22Rv1 (cell line): Measurements from ENCODE around the gene FRMD3.
A peak's percentile ranks its signal among the peaks of the same experiment; 100 is the strongest.

Experiments
- H3K27ac ChIP-seq: fragments of 450-650 bp; 2 replicates; pipeline ENCODE4 v1.5.1; 2017
- ZFX ChIP-seq: fragments of 450-650 bp; IDR thresholded peaks from 2 replicates; pipeline ENCODE4 v1.6.1; 2017; ENCODE audit warnings: antibody characterized with exemption, borderline replicate concordance
- TF ChIP-seq, protein P1 (sequence below): fragments of 450-650 bp; IDR thresholded peaks from 2 replicates; pipeline ENCODE4 v1.5.1; 2017; ENCODE audit warnings: mild to moderate bottlenecking

The FRMD3 gene

DNA sequence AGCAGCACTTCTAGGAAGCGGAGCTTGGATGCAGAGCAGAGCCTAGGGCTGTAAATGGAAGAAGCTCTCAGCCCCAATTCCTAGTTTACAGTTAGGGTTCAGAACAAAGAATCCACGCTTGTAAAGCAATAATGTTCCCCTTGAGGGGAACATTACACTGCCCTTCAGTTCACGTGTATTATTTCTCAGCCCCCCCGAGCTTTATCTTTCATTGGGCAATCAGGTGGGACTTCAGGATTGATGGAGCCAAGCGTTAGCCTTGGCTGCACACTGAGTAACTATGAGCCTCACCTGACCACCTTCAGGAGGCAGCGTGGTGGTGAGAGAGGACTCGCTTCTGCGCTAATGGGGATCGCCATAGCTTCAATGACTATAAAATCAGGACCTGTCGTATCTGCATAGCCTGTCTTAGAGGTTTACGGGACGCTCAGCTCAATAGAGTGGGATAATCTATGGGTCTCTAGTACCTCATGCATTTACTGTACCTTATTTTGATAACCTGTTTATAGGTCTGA is 318.2 kb downstream of the FRMD3 start:
- H3K27ac ChIP-seq = 0 out of 2 replicates have a peak overlapping the region, but pooled peaks have one; percentile 16

DNA sequence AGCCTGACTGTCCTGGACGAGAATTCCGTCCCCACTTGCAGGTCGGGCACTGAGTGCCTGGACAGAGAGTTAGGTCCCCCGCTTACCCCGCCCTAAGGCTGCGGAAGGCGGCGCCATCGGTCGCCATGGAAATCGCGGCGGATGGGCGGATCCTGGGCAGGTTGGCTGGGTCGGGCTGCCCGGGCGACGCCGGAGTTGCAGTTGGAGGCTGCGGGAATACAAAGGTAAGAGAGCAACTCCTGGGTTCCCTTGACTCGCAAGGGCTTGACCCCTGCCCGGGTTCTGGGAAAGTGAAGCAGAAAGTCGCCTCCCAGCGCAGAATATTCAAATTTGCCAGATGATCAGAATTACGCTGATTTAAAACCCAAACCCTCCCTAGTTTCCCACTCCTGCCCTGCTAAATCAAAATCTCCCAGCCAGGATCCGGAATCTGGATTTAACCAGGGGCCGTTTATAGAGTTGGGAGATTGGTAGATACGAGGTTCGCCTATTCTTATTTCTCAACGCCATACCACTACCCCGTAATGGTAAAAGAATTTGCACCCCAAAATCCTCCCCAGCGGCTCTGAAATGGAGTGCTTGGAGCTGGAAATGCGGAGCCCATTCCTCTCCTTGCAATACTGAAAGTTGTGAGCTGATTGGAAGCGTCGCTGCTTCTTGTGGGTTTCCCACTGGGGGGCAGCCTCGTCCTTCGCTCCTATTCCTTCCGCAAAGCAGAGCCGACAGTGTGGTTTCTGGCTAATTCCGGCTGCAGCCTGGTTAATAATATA is 318.9 kb downstream of the FRMD3 start:
- TF ChIP-seq, protein P1, sequence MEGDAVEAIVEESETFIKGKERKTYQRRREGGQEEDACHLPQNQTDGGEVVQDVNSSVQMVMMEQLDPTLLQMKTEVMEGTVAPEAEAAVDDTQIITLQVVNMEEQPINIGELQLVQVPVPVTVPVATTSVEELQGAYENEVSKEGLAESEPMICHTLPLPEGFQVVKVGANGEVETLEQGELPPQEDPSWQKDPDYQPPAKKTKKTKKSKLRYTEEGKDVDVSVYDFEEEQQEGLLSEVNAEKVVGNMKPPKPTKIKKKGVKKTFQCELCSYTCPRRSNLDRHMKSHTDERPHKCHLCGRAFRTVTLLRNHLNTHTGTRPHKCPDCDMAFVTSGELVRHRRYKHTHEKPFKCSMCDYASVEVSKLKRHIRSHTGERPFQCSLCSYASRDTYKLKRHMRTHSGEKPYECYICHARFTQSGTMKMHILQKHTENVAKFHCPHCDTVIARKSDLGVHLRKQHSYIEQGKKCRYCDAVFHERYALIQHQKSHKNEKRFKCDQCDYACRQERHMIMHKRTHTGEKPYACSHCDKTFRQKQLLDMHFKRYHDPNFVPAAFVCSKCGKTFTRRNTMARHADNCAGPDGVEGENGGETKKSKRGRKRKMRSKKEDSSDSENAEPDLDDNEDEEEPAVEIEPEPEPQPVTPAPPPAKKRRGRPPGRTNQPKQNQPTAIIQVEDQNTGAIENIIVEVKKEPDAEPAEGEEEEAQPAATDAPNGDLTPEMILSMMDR = peak; percentile 76
- TF ChIP-seq ZFX = no peak
- H3K27ac ChIP-seq = 0 out of 2 replicates have a peak overlapping the region, but pooled peaks have one; percentile 16

More for the DNA sequence above, 318.2 kb downstream of the FRMD3 start:
- TF ChIP-seq ZFX = no peak
- TF ChIP-seq, protein P1 = peak; percentile 33; the same call in 1 of the 2 replicates

DNA sequence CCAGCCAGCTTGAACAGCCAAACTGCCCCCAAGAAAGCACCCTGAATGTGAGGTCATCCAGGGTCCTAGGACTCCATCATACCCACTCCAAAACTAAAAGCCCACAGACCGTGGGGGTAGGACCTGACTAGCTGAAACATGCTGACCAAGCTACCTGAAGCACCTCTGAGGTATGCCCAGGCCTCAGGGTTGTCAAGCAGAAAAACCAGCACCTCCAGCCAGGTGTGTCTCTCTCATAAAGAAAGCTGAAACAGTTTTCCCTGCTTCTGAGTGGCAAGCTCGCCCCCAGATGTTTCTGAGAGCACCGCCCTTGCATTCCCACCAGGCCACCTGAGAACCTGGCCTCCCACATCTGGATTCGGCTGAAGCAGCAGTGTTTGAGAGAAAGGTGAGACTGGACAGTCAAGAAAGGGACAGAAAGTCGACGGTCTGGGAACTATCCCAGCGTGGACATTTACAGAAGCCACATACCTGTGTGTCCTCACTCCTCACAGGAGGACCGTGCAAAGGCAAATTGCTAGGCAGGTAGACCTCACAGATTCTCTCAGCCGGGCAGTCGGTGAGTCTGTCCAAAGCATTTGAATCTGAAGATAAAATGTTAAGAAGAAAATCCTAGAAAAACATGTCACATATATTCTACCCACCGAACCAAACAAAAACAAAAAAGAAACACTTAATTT is 319.6 kb downstream of the FRMD3 start:
- H3K27ac ChIP-seq = no peak overlapping the region
- TF ChIP-seq, protein P1 = no peak
- no peak for TF ChIP-seq ZFX

DNA sequence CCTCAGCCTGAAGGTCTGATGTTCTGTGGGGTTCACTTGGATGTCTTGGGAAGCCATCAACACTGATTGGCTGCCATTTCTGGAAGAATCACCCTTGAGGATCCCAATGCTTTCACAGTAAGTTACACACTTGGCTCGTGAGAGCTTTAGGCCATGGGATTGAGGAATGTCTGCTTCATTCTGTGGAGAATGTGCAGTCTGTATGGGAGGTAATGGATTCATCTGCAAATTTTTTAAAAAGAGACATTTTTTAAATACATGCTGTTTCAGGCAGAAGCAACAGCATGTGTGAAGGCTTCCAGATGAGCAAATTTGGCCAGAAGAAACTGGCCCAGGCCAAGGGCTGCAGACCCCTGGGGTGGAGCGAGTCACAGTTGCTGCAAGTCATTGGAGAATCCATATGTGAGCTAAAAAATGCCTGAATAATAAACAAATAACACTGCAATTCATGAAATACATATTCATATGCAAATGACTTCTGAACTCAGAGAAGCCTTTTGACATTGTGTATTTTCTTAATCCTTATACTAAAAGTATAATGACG is 328.9 kb downstream of the FRMD3 start:
- no peak for TF ChIP-seq ZFX
- TF ChIP-seq, protein P1 = no peak

DNA sequence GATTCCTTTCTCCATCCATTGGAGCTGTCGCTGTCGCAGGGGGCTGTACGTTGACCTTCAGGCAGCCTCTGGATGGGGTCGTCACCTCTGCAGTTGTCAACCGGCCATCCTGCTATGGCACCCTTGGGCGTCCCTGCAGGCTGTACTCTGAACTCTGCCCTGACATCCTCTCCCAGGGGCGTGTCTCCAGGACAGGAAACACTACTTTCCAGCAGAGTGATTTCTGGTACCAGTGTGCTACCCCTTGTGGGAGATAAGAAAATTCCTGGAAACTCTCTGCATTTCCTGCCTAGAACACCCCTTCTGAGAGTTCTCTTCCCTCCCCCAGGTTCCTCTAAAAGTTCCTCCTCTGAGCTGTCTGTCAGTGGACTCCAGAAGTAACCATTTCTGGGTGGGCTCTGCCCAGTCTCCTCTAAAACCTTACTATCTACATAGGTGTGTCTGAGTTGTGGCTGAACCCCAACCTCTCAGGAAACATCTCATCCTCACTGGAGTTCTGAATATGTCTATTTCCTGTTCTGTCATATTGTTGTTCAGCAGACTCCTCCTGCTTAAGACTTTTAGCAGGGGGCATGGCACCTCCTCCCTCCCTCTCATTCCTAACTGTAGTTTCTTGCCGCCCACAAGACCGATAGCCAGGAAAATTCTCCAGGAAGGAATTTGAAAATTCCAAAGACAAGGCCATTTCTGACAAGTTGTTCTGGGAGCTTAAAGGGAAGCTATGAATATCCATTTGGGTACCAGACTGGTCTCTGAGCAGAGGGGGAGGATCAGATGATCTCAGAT is 329.9 kb downstream of the FRMD3 start:
- TF ChIP-seq, protein P1 = no peak
- TF ChIP-seq ZFX = no peak
- no peak overlapping the region for H3K27ac ChIP-seq

More for the DNA sequence above, 328.9 kb downstream of the FRMD3 start:
- no peak overlapping the region for H3K27ac ChIP-seq

DNA sequence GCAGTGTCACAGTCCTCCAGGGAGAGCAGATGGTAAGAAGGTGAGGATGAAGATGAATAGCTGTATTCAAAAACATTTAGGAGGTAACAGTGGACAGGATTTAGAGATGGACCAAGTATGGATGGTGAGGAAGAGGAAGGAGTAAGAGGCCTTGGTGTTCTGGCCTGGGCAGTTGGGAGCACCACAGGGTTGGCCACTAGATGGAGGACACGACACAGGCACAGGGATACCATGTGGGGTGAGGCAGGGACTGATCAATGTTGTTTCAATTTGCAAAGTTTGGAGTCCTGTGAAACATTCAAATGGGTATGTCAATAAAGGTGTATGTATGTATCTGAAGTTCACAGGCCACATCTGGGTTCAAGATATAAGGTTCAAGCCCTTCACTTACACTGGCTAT is 334.2 kb downstream of the FRMD3 start:
- TF ChIP-seq, protein P1 = no peak
- TF ChIP-seq ZFX = no peak
- no peak overlapping the region for H3K27ac ChIP-seq
